D721Med (cell line): ENCODE data around the gene CHRNB1.

Experiments
- DNase-seq: peaks from one replicate; pipeline ENCODE4 v3.0.0; 2011; ENCODE audit warnings: low spot score; ENCODE audit not compliant: insufficient read length
- FAIRE-seq: peaks from 2 replicates; lab custom pipeline; 2011; peaks lifted over from hg19 to GRCh38; lab: Jason Lieb, UNC
- TF ChIP-seq, protein P1 (sequence below): IDR thresholded peaks from 2 replicates; pipeline ENCODE4 v1.5.1; 2012; ENCODE audit warnings: mild to moderate bottlenecking, control low read depth; ENCODE audit not compliant: insufficient read depth; ENCODE audit errors: missing control alignments

Gene CHRNB1

DNA sequence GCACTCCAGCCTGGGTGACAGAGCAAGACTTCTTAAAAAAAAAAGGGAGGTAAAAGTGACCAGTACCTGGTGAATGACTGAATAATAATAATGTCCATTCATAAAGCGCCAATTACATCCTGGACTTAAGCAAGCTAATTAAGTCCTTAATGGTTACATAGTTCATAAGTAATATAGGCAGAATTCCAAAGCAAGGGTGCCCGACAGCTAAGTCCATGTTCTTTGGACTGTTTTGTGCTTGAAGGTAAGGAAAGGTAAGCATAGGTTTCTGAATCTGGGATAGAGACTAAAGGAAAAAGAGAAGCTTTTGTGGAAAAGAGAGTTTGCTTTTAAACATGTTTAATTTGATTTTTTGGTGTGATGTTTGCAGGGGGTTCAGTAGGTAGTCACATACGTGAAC lies 49.1 kb downstream of the CHRNB1 start:
- no peak for DNase-seq
- FAIRE-seq, result no peak
- TF ChIP-seq, protein P1, sequence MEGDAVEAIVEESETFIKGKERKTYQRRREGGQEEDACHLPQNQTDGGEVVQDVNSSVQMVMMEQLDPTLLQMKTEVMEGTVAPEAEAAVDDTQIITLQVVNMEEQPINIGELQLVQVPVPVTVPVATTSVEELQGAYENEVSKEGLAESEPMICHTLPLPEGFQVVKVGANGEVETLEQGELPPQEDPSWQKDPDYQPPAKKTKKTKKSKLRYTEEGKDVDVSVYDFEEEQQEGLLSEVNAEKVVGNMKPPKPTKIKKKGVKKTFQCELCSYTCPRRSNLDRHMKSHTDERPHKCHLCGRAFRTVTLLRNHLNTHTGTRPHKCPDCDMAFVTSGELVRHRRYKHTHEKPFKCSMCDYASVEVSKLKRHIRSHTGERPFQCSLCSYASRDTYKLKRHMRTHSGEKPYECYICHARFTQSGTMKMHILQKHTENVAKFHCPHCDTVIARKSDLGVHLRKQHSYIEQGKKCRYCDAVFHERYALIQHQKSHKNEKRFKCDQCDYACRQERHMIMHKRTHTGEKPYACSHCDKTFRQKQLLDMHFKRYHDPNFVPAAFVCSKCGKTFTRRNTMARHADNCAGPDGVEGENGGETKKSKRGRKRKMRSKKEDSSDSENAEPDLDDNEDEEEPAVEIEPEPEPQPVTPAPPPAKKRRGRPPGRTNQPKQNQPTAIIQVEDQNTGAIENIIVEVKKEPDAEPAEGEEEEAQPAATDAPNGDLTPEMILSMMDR, result no peak

DNA sequence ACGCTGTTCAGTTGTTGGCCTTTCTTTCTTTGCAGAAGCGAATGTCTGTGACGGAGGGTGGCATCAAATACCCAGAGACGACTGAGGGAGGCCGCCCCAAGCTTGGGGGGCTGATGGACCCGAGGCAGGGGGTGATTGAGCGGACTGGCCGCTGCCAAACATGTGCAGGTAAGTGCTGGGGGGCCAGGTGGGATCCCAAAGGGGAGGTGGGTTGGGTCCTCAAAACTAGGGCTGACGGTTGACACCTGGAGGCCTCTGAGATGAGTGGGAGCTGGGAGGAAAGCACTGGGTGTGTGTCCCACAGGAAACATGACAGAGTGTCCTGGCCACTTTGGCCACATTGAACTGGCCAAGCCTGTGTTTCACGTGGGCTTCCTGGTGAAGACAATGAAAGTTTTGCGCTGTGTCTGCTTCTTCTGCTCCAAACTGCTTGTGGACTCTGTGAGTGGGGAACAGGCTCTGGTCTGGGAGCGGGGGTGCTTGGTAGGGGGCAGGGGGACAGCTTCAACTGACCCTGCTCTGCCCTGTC lies 51.1 kb downstream of the CHRNB1 start:
- no peak for DNase-seq
- FAIRE-seq, result no peak
- TF ChIP-seq, protein P1, result no peak

DNA sequence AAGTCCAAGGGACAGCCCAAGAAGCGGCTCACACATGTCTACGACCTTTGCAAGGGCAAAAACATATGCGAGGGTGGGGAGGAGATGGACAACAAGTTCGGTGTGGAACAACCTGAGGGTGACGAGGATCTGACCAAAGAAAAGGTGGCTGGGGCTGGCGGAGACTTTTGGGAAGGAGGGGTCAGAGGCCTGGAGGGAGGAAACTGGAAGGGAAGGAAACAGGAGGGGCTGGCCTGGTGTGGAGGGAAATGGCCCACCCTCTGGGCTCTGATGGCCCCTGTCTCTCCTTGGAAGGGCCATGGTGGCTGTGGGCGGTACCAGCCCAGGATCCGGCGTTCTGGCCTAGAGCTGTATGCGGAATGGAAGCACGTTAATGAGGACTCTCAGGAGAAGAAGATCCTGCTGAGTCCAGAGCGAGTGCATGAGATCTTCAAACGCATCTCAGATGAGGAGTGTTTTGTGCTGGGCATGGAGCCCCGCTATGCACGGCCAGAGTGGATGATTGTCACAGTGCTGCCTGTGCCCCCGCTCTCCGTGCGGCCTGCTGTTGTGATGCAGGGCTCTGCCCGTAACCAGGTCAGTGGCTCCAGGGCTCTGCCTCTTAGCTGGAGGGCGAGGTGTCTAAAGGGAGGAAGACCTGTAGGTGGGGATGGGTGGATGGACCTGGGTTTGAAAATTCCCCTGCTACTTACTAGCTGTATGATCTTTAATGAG lies 51.8 kb downstream of the CHRNB1 start:
- no peak for DNase-seq
- no peak for FAIRE-seq
- TF ChIP-seq, protein P1, result no peak

DNA sequence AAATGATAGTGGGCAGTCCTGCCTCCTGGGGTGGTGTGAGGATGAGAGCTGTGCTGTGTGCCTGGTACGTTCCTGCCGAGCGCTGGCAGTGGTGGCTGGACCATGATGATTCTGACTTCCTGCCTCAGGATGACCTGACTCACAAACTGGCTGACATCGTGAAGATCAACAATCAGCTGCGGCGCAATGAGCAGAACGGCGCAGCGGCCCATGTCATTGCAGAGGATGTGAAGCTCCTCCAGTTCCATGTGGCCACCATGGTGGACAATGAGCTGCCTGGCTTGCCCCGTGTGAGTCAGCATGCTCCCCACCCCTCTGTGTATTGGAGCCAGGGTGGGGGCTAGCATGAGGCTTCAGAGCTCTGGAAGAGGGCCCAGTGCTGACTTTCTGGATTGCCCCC lies 52.4 kb downstream of the CHRNB1 start:
- FAIRE-seq (no peak), DNase-seq (no peak)
- TF ChIP-seq, protein P1, result no peak

DNA sequence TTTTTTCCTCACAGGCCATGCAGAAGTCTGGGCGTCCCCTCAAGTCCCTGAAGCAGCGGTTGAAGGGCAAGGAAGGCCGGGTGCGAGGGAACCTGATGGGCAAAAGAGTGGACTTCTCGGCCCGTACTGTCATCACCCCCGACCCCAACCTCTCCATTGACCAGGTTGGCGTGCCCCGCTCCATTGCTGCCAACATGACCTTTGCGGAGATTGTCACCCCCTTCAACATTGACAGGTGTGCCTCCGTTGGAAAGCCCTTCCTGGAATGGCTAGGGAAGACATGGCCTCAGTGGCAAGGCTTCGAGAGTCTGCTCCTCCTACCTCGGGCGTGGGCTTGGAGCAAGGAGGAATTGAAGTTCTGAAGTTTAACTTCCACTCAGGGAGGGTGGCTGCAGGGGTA lies 52.8 kb downstream of the CHRNB1 start:
- FAIRE-seq, result no peak

DNA sequence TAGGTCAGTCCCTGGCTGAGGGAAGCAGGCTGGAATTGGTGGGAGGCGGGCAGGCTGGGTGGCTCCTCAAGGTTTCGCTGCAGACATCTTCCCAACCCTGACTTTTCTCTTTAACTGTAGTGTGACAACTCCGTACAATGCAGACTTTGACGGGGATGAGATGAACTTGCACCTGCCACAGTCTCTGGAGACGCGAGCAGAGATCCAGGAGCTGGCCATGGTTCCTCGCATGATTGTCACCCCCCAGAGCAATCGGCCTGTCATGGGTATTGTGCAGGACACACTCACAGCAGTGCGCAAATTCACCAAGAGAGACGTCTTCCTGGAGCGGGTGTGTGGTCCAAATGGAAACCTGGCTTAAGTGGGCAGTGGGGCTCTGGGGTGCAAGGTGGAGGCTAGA lies 54.3 kb downstream of the CHRNB1 start:
- FAIRE-seq (no peak), DNase-seq (no peak)
- TF ChIP-seq, protein P1, result no peak

More for the DNA sequence above, 52.8 kb downstream of the CHRNB1 start:
- TF ChIP-seq, protein P1, result no peak
- no peak for DNase-seq

DNA sequence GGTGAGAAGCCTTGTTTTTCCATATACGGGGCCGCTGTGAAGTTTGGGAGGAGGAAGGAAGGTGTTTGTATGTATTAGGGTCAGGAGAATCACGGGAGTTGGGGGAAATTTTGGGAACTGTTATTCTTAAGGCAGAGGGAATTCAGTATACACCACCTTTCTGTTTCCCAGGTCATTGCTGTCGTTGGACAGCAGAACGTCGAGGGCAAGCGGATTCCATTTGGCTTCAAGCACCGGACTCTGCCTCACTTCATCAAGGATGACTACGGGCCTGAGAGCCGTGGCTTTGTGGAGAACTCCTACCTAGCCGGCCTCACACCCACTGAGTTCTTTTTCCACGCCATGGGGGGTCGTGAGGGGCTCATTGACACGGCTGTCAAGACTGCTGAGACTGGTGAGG lies 56.9 kb downstream of the CHRNB1 start:
- TF ChIP-seq, protein P1, result no peak

More for the DNA sequence above, 56.9 kb downstream of the CHRNB1 start:
- DNase-seq, result no peak
- no peak for FAIRE-seq
